PC-3 (cell line): ENCODE data around the gene POLE4. TPM values are rescaled to one million over a fixed set of nuclear protein-coding genes. Genes with fewer than 3 reads are reported as not detected.

Source experiments
- ATAC-seq: fragments of 200-7000 bp; cut with Tn5 transposase; 2 replicates; pipeline ENCODE4 v1.9.1; 2020; ENCODE audit warnings: mild to moderate bottlenecking, moderate library complexity
- BruUV-seq: library from RNA; stranded (reverse); fragments of 400-500 nt; replicated peaks from 2 replicates; lab custom pipeline; 2021; lab: Mats Ljungman, UMichigan
- CTCF ChIA-PET: fragments of 300-600 bp; sonication (Branson Sonifier 250); formaldehyde crosslinking; loops from one replicate; lab custom pipeline; 2022; ENCODE audit warnings: antibody characterized with exemption; lab: Charles Lee
- POLR2A ChIA-PET: fragments of 300-600 bp; sonication (Branson Sonifier 250); formaldehyde crosslinking; loops from one replicate; lab custom pipeline; 2022; ENCODE audit warnings: antibody characterized with exemption; ENCODE audit not compliant: unreplicated experiment; lab: Charles Lee
- DNase-seq: peaks from one replicate; pipeline ENCODE4 v3.0.0-alpha.2; 2015
- H2AFZ ChIP-seq: fragments of 300-600 bp; sonication (generic); 2 replicates; pipeline ENCODE4 v1.6.0; 2016; ENCODE audit warnings: antibody characterized with exemption, low read length
- H3F3A ChIP-seq: fragments of 300-600 bp; sonication (generic); one replicate; pipeline ENCODE4 v1.6.0; 2017; ENCODE audit warnings: antibody characterized with exemption, low read length, control low read depth, mild to moderate bottlenecking; ENCODE audit not compliant: unreplicated experiment
- H3K27ac ChIP-seq: fragments of 300-600 bp; sonication (generic); 2 replicates; pipeline ENCODE4 v1.5.1; 2016; ENCODE audit warnings: mild to moderate bottlenecking, low read length
- H3K27me3 ChIP-seq: fragments of 300-600 bp; sonication (generic); 2 replicates; pipeline ENCODE4 v1.6.1; 2016; ENCODE audit warnings: low read length, mixed read lengths
- H3K36me3 ChIP-seq: fragments of 300-600 bp; sonication (generic); 2 replicates; pipeline ENCODE4 v1.6.1; 2016; ENCODE audit warnings: low read depth, mixed run types, low read length, mixed read lengths
- H3K4me1 ChIP-seq: fragments of 300-600 bp; sonication (generic); 2 replicates; pipeline ENCODE4 v1.5.1; 2016; ENCODE audit warnings: low read length; ENCODE audit not compliant: insufficient read depth
- H3K4me2 ChIP-seq: fragments of 300-600 bp; sonication (generic); 2 replicates; pipeline ENCODE4 v1.6.0; 2016; ENCODE audit warnings: low read length
- H3K4me3 ChIP-seq: fragments of 300-600 bp; sonication (generic); 2 replicates; pipeline ENCODE4 v1.5.1; 2016; ENCODE audit warnings: mild to moderate bottlenecking, low read length, mixed read lengths
- H3K79me2 ChIP-seq: fragments of 300-600 bp; sonication (generic); 2 replicates; pipeline ENCODE4 v1.6.1; 2017; ENCODE audit warnings: low read length, mixed read lengths
- H3K9ac ChIP-seq: fragments of 300-600 bp; sonication (generic); 2 replicates; pipeline ENCODE4 v1.6.0; 2016; ENCODE audit warnings: mild to moderate bottlenecking, low read length
- H3K9me2 ChIP-seq: fragments of 300-600 bp; sonication (generic); replicated peaks from 2 replicates; pipeline ENCODE4 v1.6.1; 2016; ENCODE audit warnings: mixed run types, low read length, mixed read lengths
- H3K9me3 ChIP-seq: fragments of 300-600 bp; sonication (generic); 2 replicates; pipeline ENCODE4 v1.6.1; 2016; ENCODE audit warnings: low read length, mixed read lengths
- H4K20me1 ChIP-seq: fragments of 300-600 bp; sonication (generic); 2 replicates; pipeline ENCODE4 v1.6.1; 2016; ENCODE audit warnings: low read length, mixed read lengths
- EZH2 ChIP-seq: fragments of 300-600 bp; sonication (generic); IDR thresholded peaks from one replicate; pipeline ENCODE4 v1.6.1; 2017; ENCODE audit warnings: antibody characterized with exemption, mild to moderate bottlenecking, low read length; ENCODE audit not compliant: unreplicated experiment
- EZH2phosphoT487 ChIP-seq: fragments of 300-600 bp; sonication (generic); IDR thresholded peaks from 2 replicates; pipeline ENCODE4 v1.6.1; 2018; ENCODE audit warnings: mild to moderate bottlenecking, antibody characterized with exemption, low read length, borderline replicate concordance
- intact Hi-C: fragments of 100-400 bp; cut with micrococcal nuclease; formaldehyde crosslinking; loops from 2 replicates; pipeline ENCODE4 v1.9.0; 2023
- total RNA-seq: library from RNA; depleted of rRNA; stranded (reverse); fragments of >200 nt; gene quantifications from 2 replicates; pipeline ENCODE4 v1.2.3, GENCODE V29; 2014
- TF ChIP-seq, protein P1 (sequence below): fragments of 300-600 bp; sonication (generic); conservative IDR thresholded peaks from 2 replicates; pipeline ENCODE4 v1.5.1; 2017; ENCODE audit warnings: antibody characterized with exemption, low read depth, mild to moderate bottlenecking, low read length

Gene POLE4
- total RNA-seq, 1 experiment from 2014 or later = 121 TPM

DNA sequence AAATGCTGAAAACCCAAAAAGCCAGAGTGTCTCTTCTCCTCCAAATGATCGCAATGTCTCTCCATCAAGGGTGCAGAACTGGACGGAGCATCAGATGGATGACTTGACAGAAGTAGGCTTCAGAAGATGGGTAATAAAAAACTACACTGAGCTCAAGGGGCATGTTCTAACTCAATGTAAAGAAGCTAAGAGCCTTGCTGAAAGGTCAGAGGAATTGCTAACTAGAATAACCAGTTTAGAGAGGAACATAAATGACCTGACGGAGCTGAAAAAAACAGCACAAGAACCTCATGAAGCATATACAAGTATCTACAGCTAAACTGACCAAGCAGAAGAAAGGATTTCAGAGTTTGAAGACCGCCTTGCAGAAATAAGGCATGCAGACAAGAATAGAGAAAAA is 9.7 kb upstream of the POLE4 start:
- DNase-seq (no peak), ATAC-seq (no peak)
- Histone ChIP-seq H3K79me2 (no peaks in the 10 kb centered on the region), H3K4me1 (peaks cover 4% of the 10 kb centered on the region; the same call in 1 of the 2 replicates), H3K4me3 (no peak overlapping the region), H2AFZ (no peak overlapping the region), H4K20me1 (no peaks in the 10 kb centered on the region), H3F3A (no peaks in the 10 kb centered on the region), H3K9me3 (no peaks in the 10 kb centered on the region), H3K27ac (no peak overlapping the region), H3K9ac (no peak overlapping the region), H3K27me3 (no peaks in the 10 kb centered on the region), H3K9me2 (no peaks in the 10 kb centered on the region), H3K36me3 (no peaks in the 10 kb centered on the region), H3K4me2 (no peak overlapping the region)
- intact Hi-C loops = no loop called here
- BruUV-seq = no TSS peak
- ChIA-PET POLR2A (no interaction called here), CTCF (no interaction called here)
- TF ChIP-seq EZH2 (no peak), EZH2phosphoT487 (no peak)
- TF ChIP-seq, protein P1, sequence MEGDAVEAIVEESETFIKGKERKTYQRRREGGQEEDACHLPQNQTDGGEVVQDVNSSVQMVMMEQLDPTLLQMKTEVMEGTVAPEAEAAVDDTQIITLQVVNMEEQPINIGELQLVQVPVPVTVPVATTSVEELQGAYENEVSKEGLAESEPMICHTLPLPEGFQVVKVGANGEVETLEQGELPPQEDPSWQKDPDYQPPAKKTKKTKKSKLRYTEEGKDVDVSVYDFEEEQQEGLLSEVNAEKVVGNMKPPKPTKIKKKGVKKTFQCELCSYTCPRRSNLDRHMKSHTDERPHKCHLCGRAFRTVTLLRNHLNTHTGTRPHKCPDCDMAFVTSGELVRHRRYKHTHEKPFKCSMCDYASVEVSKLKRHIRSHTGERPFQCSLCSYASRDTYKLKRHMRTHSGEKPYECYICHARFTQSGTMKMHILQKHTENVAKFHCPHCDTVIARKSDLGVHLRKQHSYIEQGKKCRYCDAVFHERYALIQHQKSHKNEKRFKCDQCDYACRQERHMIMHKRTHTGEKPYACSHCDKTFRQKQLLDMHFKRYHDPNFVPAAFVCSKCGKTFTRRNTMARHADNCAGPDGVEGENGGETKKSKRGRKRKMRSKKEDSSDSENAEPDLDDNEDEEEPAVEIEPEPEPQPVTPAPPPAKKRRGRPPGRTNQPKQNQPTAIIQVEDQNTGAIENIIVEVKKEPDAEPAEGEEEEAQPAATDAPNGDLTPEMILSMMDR = no peak

DNA sequence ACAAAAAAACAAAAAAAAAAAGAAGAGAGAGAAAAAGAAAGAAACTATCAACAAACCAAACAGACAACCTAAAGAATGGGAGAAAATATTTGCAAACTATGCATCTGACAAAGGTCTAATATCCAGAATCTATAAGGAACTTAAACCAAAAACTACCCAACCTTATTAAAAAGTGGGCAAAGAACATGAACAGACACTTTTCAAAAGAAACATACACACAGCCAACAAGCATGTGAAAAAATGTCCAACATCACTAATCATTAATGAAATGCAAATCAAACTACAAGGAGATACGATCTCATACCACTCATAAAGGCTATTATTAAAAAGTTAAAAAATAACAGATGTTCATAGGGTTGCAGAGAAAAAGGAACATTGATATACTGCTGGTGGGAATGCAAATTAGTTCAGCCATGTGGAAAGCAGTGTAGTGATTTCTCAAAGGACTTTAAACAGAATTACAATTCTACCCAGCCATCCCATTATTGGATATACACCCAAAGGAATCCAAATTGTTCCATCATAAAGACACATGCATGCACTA is 7.2 kb upstream of the POLE4 start:
- H3K9me3 ChIP-seq = no peaks in the 10 kb centered on the region
- POLR2A ChIA-PET = no interaction called here
- DNase-seq = no peak
- H3K79me2 ChIP-seq = no peaks in the 10 kb centered on the region
- no peak for ATAC-seq
- no peak overlapping the region for H3K4me2 ChIP-seq
- H3K36me3 ChIP-seq = no peaks in the 10 kb centered on the region
- TF ChIP-seq, protein P1 = no peak
- no peak for TF ChIP-seq EZH2
- TF ChIP-seq EZH2phosphoT487 = no peak
- no peak overlapping the region for H2AFZ ChIP-seq
- no peaks in the 10 kb centered on the region for H3F3A ChIP-seq
- H3K4me3 ChIP-seq = no peak overlapping the region
- CTCF ChIA-PET = no interaction called here
- no peaks in the 10 kb centered on the region for H3K9me2 ChIP-seq
- intact Hi-C loops = no loop called here
- no peak overlapping the region for H3K9ac ChIP-seq
- H4K20me1 ChIP-seq = no peaks in the 10 kb centered on the region
- H3K27me3 ChIP-seq = no peaks in the 10 kb centered on the region
- no peaks in the 10 kb centered on the region for H3K4me1 ChIP-seq
- BruUV-seq = no TSS peak
- no peak overlapping the region for H3K27ac ChIP-seq

DNA sequence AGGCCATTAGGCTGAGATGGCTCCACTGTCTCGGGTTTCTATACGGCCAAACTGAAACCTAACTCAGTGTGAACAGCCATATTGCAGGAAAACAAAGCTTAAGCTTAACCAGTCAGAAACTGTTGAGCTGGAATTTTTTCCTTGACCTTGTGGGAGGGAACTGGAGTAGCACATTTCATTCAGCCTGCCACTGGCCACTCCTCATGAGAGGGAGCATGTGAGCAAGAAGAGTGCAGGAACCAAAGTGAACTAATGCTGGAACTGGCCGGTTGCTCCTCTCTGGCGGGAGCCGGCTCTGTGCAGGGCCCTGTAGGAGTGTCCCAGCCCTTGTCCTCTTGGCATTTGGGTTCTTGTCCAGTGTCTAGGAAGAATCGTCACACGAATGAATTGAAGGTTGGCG is 5.9 kb upstream of the POLE4 start:
- intact Hi-C loops = no loop called here
- DNase-seq = no peak

More for the DNA sequence above, 5.9 kb upstream of the POLE4 start:
- H3K36me3 ChIP-seq = no peaks in the 10 kb centered on the region
- no peak overlapping the region for H3K4me2 ChIP-seq
- H2AFZ ChIP-seq = no peak overlapping the region
- H3K9ac ChIP-seq = no peak overlapping the region
- no peaks in the 10 kb centered on the region for H3K79me2 ChIP-seq
- no peak overlapping the region for H3K27ac ChIP-seq
- no peak overlapping the region for H3K4me3 ChIP-seq
- TF ChIP-seq EZH2phosphoT487 = no peak
- TF ChIP-seq, protein P1 = no peak
- TF ChIP-seq EZH2 = no peak
- H3K9me2 ChIP-seq = no peaks in the 10 kb centered on the region
- BruUV-seq = no TSS peak
- H3F3A ChIP-seq = no peaks in the 10 kb centered on the region
- no peaks in the 10 kb centered on the region for H3K27me3 ChIP-seq
- POLR2A ChIA-PET = no interaction called here
- H3K4me1 ChIP-seq = no peaks in the 10 kb centered on the region
- CTCF ChIA-PET = no interaction called here
- no peaks in the 10 kb centered on the region for H4K20me1 ChIP-seq
- no peak for ATAC-seq
- H3K9me3 ChIP-seq = no peaks in the 10 kb centered on the region
